ENCODE measurements around the gene GAS2L3.

DNA sequence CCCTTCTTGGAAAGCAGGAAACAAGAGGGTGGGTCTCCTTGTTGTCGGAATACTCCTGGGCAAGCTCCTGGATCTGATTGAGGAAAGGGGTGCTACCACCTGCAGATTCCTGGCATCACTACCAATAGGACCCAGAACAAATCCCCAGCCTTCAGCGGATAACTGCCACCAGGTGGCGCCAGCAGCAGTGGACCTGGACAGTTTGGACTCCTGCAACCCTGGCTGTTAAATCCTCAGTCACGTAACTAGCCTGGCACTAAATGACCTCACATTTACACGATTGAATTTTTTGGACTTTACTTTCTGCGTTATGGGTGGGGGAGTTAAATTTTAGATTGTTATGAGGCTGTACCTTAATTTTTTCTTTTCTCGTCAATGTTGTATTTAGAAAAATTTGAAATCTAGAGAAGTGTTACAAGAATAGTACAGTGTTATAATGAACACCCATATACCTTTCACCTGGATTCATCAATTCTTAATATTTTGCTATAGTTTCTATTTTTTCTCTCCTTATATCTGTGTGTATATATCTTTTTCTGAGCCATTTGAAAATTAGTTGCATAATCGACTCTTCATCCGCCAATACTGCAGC, 95.6 kb downstream of the GAS2L3 start:
- TF ChIP-seq YY1 (IDR thresholded peaks at IDR 0.05; ENCODE audit: low read depth) (no peak), FOXM1 (IDR thresholded peaks at IDR 0.05; ENCODE audit: low read depth) (no peak), JUND (IDR thresholded peaks at IDR 0.05) (no peak), EP300 (IDR thresholded peaks at IDR 0.05; ENCODE audit: borderline replicate concordance in 1 of 2, low read depth in 1 of 2, low read length in 1 of 2) (no peak), TCF12 (IDR thresholded peaks at IDR 0.05) (no peak), POLR2AphosphoS5 (IDR thresholded peaks at IDR 0.05; ENCODE audit: low read depth, low read length) (no peak), GATA2 (CRISPR knock-in tag; IDR thresholded peaks at IDR 0.05) (no peak), GABPA (IDR thresholded peaks at IDR 0.05; ENCODE audit: low read depth) (no peak), TEAD4 (IDR thresholded peaks at IDR 0.05; ENCODE audit: borderline replicate concordance, insufficient read depth) (no peak), TAF1 (IDR thresholded peaks at IDR 0.05; ENCODE audit: borderline replicate concordance, low read depth, low read length) (no peak), MXI1 (IDR thresholded peaks at IDR 0.05; ENCODE audit: low read depth, low read length) (no peak)
- TF ChIP-seq, protein P1, sequence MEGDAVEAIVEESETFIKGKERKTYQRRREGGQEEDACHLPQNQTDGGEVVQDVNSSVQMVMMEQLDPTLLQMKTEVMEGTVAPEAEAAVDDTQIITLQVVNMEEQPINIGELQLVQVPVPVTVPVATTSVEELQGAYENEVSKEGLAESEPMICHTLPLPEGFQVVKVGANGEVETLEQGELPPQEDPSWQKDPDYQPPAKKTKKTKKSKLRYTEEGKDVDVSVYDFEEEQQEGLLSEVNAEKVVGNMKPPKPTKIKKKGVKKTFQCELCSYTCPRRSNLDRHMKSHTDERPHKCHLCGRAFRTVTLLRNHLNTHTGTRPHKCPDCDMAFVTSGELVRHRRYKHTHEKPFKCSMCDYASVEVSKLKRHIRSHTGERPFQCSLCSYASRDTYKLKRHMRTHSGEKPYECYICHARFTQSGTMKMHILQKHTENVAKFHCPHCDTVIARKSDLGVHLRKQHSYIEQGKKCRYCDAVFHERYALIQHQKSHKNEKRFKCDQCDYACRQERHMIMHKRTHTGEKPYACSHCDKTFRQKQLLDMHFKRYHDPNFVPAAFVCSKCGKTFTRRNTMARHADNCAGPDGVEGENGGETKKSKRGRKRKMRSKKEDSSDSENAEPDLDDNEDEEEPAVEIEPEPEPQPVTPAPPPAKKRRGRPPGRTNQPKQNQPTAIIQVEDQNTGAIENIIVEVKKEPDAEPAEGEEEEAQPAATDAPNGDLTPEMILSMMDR (IDR thresholded peaks at IDR 0.05): peak; percentile 93
- TF ChIP-seq, protein P2, sequence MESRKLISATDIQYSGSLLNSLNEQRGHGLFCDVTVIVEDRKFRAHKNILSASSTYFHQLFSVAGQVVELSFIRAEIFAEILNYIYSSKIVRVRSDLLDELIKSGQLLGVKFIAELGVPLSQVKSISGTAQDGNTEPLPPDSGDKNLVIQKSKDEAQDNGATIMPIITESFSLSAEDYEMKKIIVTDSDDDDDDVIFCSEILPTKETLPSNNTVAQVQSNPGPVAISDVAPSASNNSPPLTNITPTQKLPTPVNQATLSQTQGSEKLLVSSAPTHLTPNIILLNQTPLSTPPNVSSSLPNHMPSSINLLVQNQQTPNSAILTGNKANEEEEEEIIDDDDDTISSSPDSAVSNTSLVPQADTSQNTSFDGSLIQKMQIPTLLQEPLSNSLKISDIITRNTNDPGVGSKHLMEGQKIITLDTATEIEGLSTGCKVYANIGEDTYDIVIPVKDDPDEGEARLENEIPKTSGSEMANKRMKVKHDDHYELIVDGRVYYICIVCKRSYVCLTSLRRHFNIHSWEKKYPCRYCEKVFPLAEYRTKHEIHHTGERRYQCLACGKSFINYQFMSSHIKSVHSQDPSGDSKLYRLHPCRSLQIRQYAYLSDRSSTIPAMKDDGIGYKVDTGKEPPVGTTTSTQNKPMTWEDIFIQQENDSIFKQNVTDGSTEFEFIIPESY (IDR thresholded peaks at IDR 0.05; ENCODE audit: borderline replicate concordance, low read depth): no peak
- TF ChIP-seq, protein P3, sequence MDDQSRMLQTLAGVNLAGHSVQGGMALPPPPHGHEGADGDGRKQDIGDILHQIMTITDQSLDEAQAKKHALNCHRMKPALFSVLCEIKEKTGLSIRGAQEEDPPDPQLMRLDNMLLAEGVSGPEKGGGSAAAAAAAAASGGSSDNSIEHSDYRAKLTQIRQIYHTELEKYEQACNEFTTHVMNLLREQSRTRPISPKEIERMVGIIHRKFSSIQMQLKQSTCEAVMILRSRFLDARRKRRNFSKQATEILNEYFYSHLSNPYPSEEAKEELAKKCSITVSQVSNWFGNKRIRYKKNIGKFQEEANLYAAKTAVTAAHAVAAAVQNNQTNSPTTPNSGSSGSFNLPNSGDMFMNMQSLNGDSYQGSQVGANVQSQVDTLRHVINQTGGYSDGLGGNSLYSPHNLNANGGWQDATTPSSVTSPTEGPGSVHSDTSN (IDR thresholded peaks at IDR 0.05): no peak
